ENCODE data around the gene ABCD2. TPM values are rescaled to one million over a fixed set of nuclear protein-coding genes. Genes with fewer than 3 reads are reported as not detected.
"Not testable (repeated sequence)": the region's sequence is repeated elsewhere in the genome, so short reads cannot be mapped to it uniquely, and the experiment has no call there.

Gene ABCD2
- total and polyA plus RNA-seq, 9 of the 15 experiments (the other 6 are each of a cell fraction or from before 2014, with no cell fraction given): 0.01 to 0.08 (median 0.04) TPM; not detected in 3

DNA sequence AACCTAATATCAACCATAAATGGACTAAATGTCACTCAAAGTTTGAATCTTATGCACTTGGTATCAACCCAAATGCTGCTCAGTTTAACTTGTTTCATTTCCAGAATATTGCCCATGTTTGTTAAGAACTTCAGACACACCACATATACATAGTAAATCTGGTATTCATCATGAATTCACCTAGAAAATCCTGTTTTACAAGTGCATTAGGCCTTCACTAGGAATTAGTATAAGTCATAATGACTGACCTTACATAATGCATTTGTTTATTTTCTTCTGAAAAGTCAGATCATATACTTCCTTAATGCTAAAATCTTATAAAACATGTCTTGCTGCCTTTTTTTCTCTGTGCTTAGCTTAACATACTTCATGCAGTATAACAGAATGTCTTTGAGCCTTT, 66.1 kb downstream of the ABCD2 start (continued):
- no peak for TF ChIP-seq ZC3H4 (CRISPR knock-in tag; IDR thresholded peaks at IDR 0.05; ENCODE audit: borderline replicate concordance)
- no peak for TF ChIP-seq EHMT2 (IDR thresholded peaks at IDR 0.05)
- TF ChIP-seq ZNF184 (CRISPR knock-in tag; IDR thresholded peaks at IDR 0.05): no peak
- no peak for TF ChIP-seq HNRNPL (IDR thresholded peaks at IDR 0.05; ENCODE audit: low read depth, low read length)
- TF ChIP-seq, protein P1, sequence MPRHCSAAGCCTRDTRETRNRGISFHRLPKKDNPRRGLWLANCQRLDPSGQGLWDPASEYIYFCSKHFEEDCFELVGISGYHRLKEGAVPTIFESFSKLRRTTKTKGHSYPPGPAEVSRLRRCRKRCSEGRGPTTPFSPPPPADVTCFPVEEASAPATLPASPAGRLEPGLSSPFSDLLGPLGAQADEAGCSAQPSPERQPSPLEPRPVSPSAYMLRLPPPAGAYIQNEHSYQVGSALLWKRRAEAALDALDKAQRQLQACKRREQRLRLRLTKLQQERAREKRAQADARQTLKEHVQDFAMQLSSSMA (CRISPR knock-in tag; IDR thresholded peaks at IDR 0.05): no peak
- TF ChIP-seq MAZ (CRISPR knock-in tag; conservative IDR thresholded peaks at IDR 0.05 in 1 of 2, IDR thresholded peaks at IDR 0.05 in 1 of 2): no peak
- no peak for TF ChIP-seq KAT2B (IDR thresholded peaks at IDR 0.05; ENCODE audit: low read depth, low read length)
- no peak for TF ChIP-seq NONO (IDR thresholded peaks at IDR 0.05; ENCODE audit: low read depth in 2 of 2, low read length in 1 of 2)

DNA sequence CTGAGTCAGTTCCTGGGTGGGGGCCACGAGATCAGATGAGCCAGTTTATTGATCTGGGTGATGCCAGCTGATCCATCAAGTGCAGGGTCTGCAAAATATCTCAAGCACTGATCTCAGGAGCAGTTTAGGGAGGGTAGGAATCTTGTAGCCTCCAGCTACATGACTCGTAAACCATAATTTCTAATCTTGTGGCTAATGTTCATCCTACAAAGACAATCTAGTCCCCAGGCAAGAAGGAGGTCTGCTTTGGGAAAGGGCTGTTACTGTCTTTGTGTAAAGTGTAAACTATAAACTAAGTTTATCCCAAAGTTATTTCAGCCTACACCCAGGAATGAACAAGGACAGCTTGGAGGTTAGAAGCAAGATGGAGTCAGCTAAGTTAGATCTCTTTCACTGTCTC, 75.4 kb downstream of the ABCD2 start:
- H2AFZ ChIP-seq (ENCODE audit: low read depth, low read length); DNase-seq (ENCODE audit: extremely low read depth in 1 of 4, low spot score in 3 of 4); H3K27ac ChIP-seq (ENCODE audit: extremely low read depth, low read depth, low read length); H3K36me3 ChIP-seq (ENCODE audit: control insufficient read depth, insufficient read depth, low read length); H3K9ac ChIP-seq (ENCODE audit: insufficient read depth in 1 of 2, low read depth in 2 of 2, low read length in 2 of 2); FAIRE-seq; H3K9me3 ChIP-seq (replicated peaks; ENCODE audit: control insufficient read depth, insufficient read depth, low read depth, low read length); H3K9me1 ChIP-seq (ENCODE audit: control insufficient read depth, insufficient read depth, low read length); H3K4me2 ChIP-seq (ENCODE audit: insufficient read depth, low read length); H3K4me3 ChIP-seq; H4K20me1 ChIP-seq (replicated peaks; ENCODE audit: control insufficient read depth, insufficient read depth, low read length); H3K27me3 ChIP-seq (ENCODE audit: control insufficient read depth in 2 of 2, insufficient read depth in 2 of 2, low read length in 2 of 2); ATAC-seq; H3K4me1 ChIP-seq (replicated peaks in 1 of 2; ENCODE audit: control insufficient read depth in 2 of 2, insufficient read depth in 2 of 2, low read length in 2 of 2); BruUV-seq (replicated peaks); in situ Hi-C loops (cut with MboI); H3K79me2 ChIP-seq (ENCODE audit: control insufficient read depth, insufficient read depth, low read length); CTCF ChIA-PET (ENCODE audit: low intra/inter-chr PET ratio); intact Hi-C loops (cut with micrococcal nuclease): not testable (repeated sequence)
- WGBS (ENCODE audit: insufficient coverage, low coverage, missing lambda C conversion rate): 17% methylated on average over 2 of the region's 2 CpGs
- POLR2A ChIA-PET: interaction anchor here (0.6 kb wide), 1 partner anchor 39 kb away, joined by 3 read pairs; no protein-coding TSS in a partner anchor
